ENCODE measurements around the gene HSP90AB1. TPM values are rescaled to one million over a fixed set of nuclear protein-coding genes. Genes with fewer than 3 reads are reported as not detected.
A peak's percentile ranks its signal among the peaks of the same experiment; 100 is the strongest.

HSP90AB1 gene
- total and polyA plus RNA-seq, 9 of the 15 experiments (the other 6 are each of a cell fraction or from before 2014, with no cell fraction given): 1,780 to 3,358 (median 2,262) TPM

- ChIA-PET POLR2A (interaction anchor here (6.0 kb wide), 1 partner anchor 8 kb away, joined by 90 read pairs; the partner anchor contains the start of gene HSP90AB1), CTCF (ENCODE audit: low intra/inter-chr PET ratio) (interaction anchor here (0.8 to 2.6 kb wide), 2 partner anchors 66 to 514 kb away, joined by 4 to 20 read pairs; no protein-coding TSS in a partner anchor)
- in situ Hi-C loops (cut with MboI) (loop anchor here (5.0 kb wide), 1 partner anchor 67 kb away; no protein-coding TSS in a partner anchor), intact Hi-C loops (cut with micrococcal nuclease) (loop anchor here (1.0 to 2.0 kb wide), 2 partner anchors 18 to 67 kb away; no protein-coding TSS in a partner anchor)
- H3K4me1 ChIP-seq (replicated peaks in 1 of 2; ENCODE audit: control insufficient read depth in 2 of 2, insufficient read depth in 2 of 2, low read length in 2 of 2): peaks cover 16 to 19% of the 10 kb centered on the region in 2 experiments; a peak in 4 of 5 replicates
- H3K4me2 ChIP-seq (ENCODE audit: insufficient read depth, low read length): peak overlapping the region; percentile 88; the same call in 1 of the 2 replicates
- H3K4me3 ChIP-seq: no peak overlapping the region
- no TSS peak for BruUV-seq (replicated peaks)
- H3K27me3 ChIP-seq (ENCODE audit: control insufficient read depth in 2 of 2, insufficient read depth in 2 of 2, low read length in 2 of 2): no peaks in the 10 kb centered on the region
- H4K20me1 ChIP-seq (replicated peaks; ENCODE audit: control insufficient read depth, insufficient read depth, low read length): no peaks in the 10 kb centered on the region
- FAIRE-seq (no peak), DNase-seq (ENCODE audit: extremely low read depth in 1 of 4, low spot score in 3 of 4) (no peak), ATAC-seq (no peak)
- no peaks in the 10 kb centered on the region for H3K79me2 ChIP-seq (ENCODE audit: control insufficient read depth, insufficient read depth, low read length)
- no peaks in the 10 kb centered on the region for H3K9me1 ChIP-seq (ENCODE audit: control insufficient read depth, insufficient read depth, low read length)
- TF ChIP-seq ZNF274 (IDR thresholded peaks at IDR 0.05; ENCODE audit: borderline replicate concordance, low read depth, low read length) (no peak), POLR2A (conservative IDR thresholded peaks at IDR 0.05) (peak; percentile 35; the same call in 1 of the 2 replicates), SP1 (CRISPR knock-in tag; IDR thresholded peaks at IDR 0.05) (0 out of 2 replicates have a peak, but pooled peaks have one; percentile 28)
- WGBS (ENCODE audit: insufficient coverage, low coverage, missing lambda C conversion rate): 43% methylated on average over 7 of the region's 7 CpGs
- peak overlapping the region; percentile 94 for H2AFZ ChIP-seq (ENCODE audit: low read depth, low read length)
- no peaks in the 10 kb centered on the region for H3K9me3 ChIP-seq (replicated peaks; ENCODE audit: control insufficient read depth, insufficient read depth, low read depth, low read length)
- no peak overlapping the region; a peak in 1 of 4 replicates for H3K9ac ChIP-seq (ENCODE audit: insufficient read depth in 1 of 2, low read depth in 2 of 2, low read length in 2 of 2)
- peaks cover 13% of the 10 kb centered on the region; the same call in 1 of the 3 replicates for H3K36me3 ChIP-seq (ENCODE audit: control insufficient read depth, insufficient read depth, low read length)
- no peak overlapping the region for H3K27ac ChIP-seq (ENCODE audit: extremely low read depth, low read depth, low read length)
These were observed 8.1 kb upstream of the HSP90AB1 start for GRCh38 chr6:44238687-44239350.

GRCh38 chr6:44243345-44243744, 3.6 kb upstream of the HSP90AB1 start:
- no TSS peak for BruUV-seq (replicated peaks)
- Histone ChIP-seq H3K9me1 (ENCODE audit: control insufficient read depth, insufficient read depth, low read length) (no peaks in the 10 kb centered on the region), H3K79me2 (ENCODE audit: control insufficient read depth, insufficient read depth, low read length) (peaks cover 19% of the 10 kb centered on the region), H2AFZ (ENCODE audit: low read depth, low read length) (no peak overlapping the region), H3K4me1 (replicated peaks in 1 of 2; ENCODE audit: control insufficient read depth in 2 of 2, insufficient read depth in 2 of 2, low read length in 2 of 2) (peaks cover 9 to 17% of the 10 kb centered on the region in 2 experiments; a peak in 4 of 5 replicates), H3K36me3 (ENCODE audit: control insufficient read depth, insufficient read depth, low read length) (peaks cover 14% of the 10 kb centered on the region), H3K27ac (ENCODE audit: extremely low read depth, low read depth, low read length) (no peak overlapping the region), H3K4me3 (no peak overlapping the region), H3K27me3 (ENCODE audit: control insufficient read depth in 2 of 2, insufficient read depth in 2 of 2, low read length in 2 of 2) (no peaks in the 10 kb centered on the region), H3K4me2 (ENCODE audit: insufficient read depth, low read length) (no peak overlapping the region), H4K20me1 (replicated peaks; ENCODE audit: control insufficient read depth, insufficient read depth, low read length) (peaks cover 14% of the 10 kb centered on the region), H3K9ac (ENCODE audit: insufficient read depth in 1 of 2, low read depth in 2 of 2, low read length in 2 of 2) (no peak overlapping the region), H3K9me3 (replicated peaks; ENCODE audit: control insufficient read depth, insufficient read depth, low read depth, low read length) (no peaks in the 10 kb centered on the region)
- FAIRE-seq (no peak), ATAC-seq (no peak), DNase-seq (ENCODE audit: extremely low read depth in 1 of 4, low spot score in 3 of 4) (no peak)
- ChIA-PET CTCF (ENCODE audit: low intra/inter-chr PET ratio) (no interaction called here), POLR2A (interaction anchor here (0.6 to 7.4 kb wide), 5 partner anchors 13 to 473 kb away, joined by 3 to 144 read pairs (median 8); partner anchors contain the start of gene SLC35B2)
- TF ChIP-seq USF2 (CRISPR knock-in tag; IDR thresholded peaks at IDR 0.05) (no peak), TBP (optimal IDR thresholded peaks at IDR 0.05; ENCODE audit: low read depth, low read length) (no peak), HNRNPL (IDR thresholded peaks at IDR 0.05; ENCODE audit: low read depth, low read length) (no peak), FOXJ3 (CRISPR knock-in tag; IDR thresholded peaks at IDR 0.05) (no peak), KAT7 (CRISPR knock-in tag; IDR thresholded peaks at IDR 0.05; ENCODE audit: borderline replicate concordance) (no peak), ATF3 (IDR thresholded peaks at IDR 0.05) (no peak), ATF3 (CRISPR knock-in tag; conservative IDR thresholded peaks at IDR 0.05) (no peak), HDAC2 (IDR thresholded peaks at IDR 0.05) (no peak), SIX5 (IDR thresholded peaks at IDR 0.05; ENCODE audit: borderline replicate concordance in 1 of 2, insufficient read depth in 1 of 2, low read depth in 1 of 2, low read length in 2 of 2) (no peak)
- 89% methylated on average over 7 of the region's 7 CpGs for WGBS (ENCODE audit: insufficient coverage, low coverage, missing lambda C conversion rate)
- intact Hi-C loops (cut with micrococcal nuclease) (no loop called here), in situ Hi-C loops (cut with MboI) (no loop called here)

Measured in K562 (cell line).